Stimulated activated CD4-positive, alpha-beta T cell treated with anti-CD3 and anti-CD28 coated beads, Interleukin-12 subunit alpha, Interleukin-12 subunit beta, amount 100 ng/mL, for 4 hours (primary cell): ENCODE data around the gene P2RX7.
"Not testable (repeated sequence)": the region's sequence is repeated elsewhere in the genome, so short reads cannot be mapped to it uniquely, and the experiment has no call there.

ENCODE experiments used
- DNase-seq: peaks from one replicate; pipeline ENCODE4 v3.0.0-alpha.2; 2020

P2RX7 gene

GRCh38 chr12:121212875-121213274 lies 80.2 kb downstream of the P2RX7 start:
- no peak for DNase-seq

GRCh38 chr12:121214166-121214777 lies 81.6 kb downstream of the P2RX7 start:
- no peak for DNase-seq

GRCh38 chr12:121214855-121215745 lies 82.4 kb downstream of the P2RX7 start:
- DNase-seq = no peak

GRCh38 chr12:121216102-121216501 lies 83.4 kb downstream of the P2RX7 start:
- DNase-seq = no peak

GRCh38 chr12:121217063-121217462 lies 84.4 kb downstream of the P2RX7 start:
- no peak for DNase-seq

GRCh38 chr12:121217761-121218160 lies 85.1 kb downstream of the P2RX7 start:
- DNase-seq = no peak

GRCh38 chr12:121218588-121219352 lies 86.1 kb downstream of the P2RX7 start:
- no peak for DNase-seq

GRCh38 chr12:121219353-121219986 lies 86.8 kb downstream of the P2RX7 start:
- no peak for DNase-seq

GRCh38 chr12:121222847-121223246 lies 90.2 kb downstream of the P2RX7 start:
- DNase-seq = no peak

- DNase-seq = peak; percentile 36
Measured at GRCh38 chr12:121223292-121224285, 90.9 kb downstream of the P2RX7 start.

- no peak for DNase-seq
Measured at GRCh38 chr12:121224591-121224990, 91.9 kb downstream of the P2RX7 start.

- no peak for DNase-seq
Measured at GRCh38 chr12:121226399-121226798, 93.7 kb downstream of the P2RX7 start.

- DNase-seq = not testable (repeated sequence)
Measured at GRCh38 chr12:121226871-121227270, 94.2 kb downstream of the P2RX7 start.

- DNase-seq = no peak
Measured at GRCh38 chr12:121227294-121227693, 94.6 kb downstream of the P2RX7 start.

- no peak for DNase-seq
Measured at GRCh38 chr12:121228919-121229665, 96.4 kb downstream of the P2RX7 start.

GRCh38 chr12:121229826-121230537 lies 97.3 kb downstream of the P2RX7 start:
- DNase-seq = peak; percentile 54

- no peak for DNase-seq
Measured at GRCh38 chr12:121230538-121230907, 97.8 kb downstream of the P2RX7 start.

- DNase-seq = no peak
Measured at GRCh38 chr12:121232163-121232562, 99.5 kb downstream of the P2RX7 start.

GRCh38 chr12:121232977-121233627 lies 100.4 kb downstream of the P2RX7 start:
- no peak for DNase-seq

- DNase-seq = no peak
Measured at GRCh38 chr12:121233628-121234020, 100.9 kb downstream of the P2RX7 start.
